Measurements from ENCODE around the gene SLC13A1. TPM values are rescaled to one million over a fixed set of nuclear protein-coding genes. Genes with fewer than 3 reads are reported as not detected.

The SLC13A1 gene
- total RNA-seq, 1 donor from 2014 or later = not detected

DNA sequence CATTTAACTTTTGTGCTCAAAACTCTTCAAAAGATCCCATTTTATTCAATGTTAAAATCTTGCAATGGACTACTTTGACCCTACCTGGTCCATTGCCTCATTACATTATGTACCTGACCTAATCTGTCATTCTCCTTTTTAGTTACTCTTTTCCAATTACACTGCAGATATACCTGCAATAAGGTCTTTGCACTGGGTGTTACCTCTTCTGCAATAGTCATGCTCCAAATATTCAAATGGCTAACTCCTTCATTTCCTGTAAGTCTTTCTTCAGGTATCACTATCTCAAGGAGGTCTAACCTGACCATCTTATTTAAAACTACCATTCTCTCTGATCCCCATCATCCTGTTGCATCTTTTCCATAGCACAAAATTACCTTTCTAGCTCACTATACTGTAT is 22.3 kb downstream of the SLC13A1 start:
- Histone ChIP-seq H3K27ac (no peak overlapping the region), H3K9me3 (no peaks in the 10 kb centered on the region), H3K36me3 (no peaks in the 10 kb centered on the region), H3K27me3 (no peaks in the 10 kb centered on the region), H3K4me3 (no peak overlapping the region), H3K4me1 (no peaks in the 10 kb centered on the region)
- no peak for DNase-seq (ENCODE audit: low spot score in 2 of 2)
- intact Hi-C loops (cut with DNase I) = no loop called here
- TF ChIP-seq, protein P1, sequence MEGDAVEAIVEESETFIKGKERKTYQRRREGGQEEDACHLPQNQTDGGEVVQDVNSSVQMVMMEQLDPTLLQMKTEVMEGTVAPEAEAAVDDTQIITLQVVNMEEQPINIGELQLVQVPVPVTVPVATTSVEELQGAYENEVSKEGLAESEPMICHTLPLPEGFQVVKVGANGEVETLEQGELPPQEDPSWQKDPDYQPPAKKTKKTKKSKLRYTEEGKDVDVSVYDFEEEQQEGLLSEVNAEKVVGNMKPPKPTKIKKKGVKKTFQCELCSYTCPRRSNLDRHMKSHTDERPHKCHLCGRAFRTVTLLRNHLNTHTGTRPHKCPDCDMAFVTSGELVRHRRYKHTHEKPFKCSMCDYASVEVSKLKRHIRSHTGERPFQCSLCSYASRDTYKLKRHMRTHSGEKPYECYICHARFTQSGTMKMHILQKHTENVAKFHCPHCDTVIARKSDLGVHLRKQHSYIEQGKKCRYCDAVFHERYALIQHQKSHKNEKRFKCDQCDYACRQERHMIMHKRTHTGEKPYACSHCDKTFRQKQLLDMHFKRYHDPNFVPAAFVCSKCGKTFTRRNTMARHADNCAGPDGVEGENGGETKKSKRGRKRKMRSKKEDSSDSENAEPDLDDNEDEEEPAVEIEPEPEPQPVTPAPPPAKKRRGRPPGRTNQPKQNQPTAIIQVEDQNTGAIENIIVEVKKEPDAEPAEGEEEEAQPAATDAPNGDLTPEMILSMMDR (IDR thresholded peaks at IDR 0.05) = no peak

DNA sequence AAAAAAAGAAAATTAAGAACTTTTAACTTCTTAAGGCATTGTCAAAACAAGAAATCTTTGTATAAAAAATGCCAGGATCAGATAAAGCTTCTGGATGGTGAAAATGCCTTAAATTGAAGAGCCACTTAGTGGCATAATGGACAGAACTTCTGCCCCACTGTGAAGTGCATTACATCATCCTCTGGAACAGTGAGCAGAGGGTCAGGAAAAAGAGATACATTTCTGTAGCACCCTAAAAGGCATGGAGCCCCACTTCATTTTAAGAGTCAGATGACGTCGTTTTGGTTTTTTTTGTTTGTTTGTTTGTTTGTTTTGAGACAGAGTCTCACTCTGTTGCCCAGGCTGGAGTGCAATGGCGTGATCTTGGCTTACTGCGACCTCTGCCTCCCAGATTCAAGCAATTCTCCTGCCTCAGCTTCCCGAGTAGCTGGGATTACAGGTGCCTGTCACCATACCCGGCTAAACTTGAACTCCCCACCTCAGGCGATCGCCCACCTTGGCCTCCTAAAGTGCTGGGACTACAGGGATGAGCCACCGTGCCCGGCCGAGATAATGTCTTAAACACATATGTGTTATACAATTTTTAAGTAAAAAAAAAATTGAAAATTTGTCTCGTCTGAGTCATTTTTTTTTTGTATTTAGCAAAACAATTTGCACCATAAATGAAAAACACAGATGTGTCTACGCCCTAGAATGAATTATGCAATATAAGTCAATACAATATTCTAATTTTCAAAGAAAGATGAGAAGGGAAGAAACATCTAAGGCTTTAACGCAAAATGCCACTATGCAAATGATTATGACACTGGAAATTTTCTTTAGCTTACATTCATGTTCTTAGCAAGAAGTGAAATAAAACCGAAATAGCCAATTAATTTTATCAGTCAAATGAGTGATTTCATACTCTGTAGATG is 29.2 kb downstream of the SLC13A1 start:
- Histone ChIP-seq H3K9me3 (no peaks in the 10 kb centered on the region), H3K27ac (no peak overlapping the region), H3K4me1 (no peaks in the 10 kb centered on the region), H3K27me3 (no peaks in the 10 kb centered on the region), H3K4me3 (no peak overlapping the region), H3K36me3 (no peaks in the 10 kb centered on the region)
- TF ChIP-seq, protein P1 (IDR thresholded peaks at IDR 0.05) = no peak
- intact Hi-C loops (cut with DNase I) = no loop called here
- DNase-seq (ENCODE audit: low spot score in 2 of 2) = no peak

DNA sequence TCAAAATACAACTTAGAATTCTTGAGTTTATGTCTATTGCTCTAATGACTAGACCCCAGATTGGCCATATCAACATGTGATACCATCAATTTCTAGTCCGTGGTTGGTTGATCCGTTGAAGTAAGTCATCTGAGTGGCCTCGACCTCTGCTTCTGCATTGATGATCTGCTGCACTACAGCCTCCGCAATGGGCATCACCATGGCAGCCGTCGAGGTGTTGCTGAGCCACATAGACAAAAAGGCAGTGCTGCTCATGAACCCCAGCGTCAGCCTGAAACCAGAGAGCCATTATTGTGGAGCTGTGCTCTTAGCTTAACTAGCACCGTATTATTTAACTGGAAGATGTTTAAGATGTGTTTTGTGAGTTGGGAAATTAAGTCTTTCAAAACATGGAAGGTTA is 30.7 kb downstream of the SLC13A1 start:
- intact Hi-C loops (cut with DNase I) = no loop called here
- TF ChIP-seq, protein P1 (IDR thresholded peaks at IDR 0.05) = no peak
- Histone ChIP-seq H3K36me3 (no peaks in the 10 kb centered on the region), H3K27me3 (no peaks in the 10 kb centered on the region), H3K9me3 (no peaks in the 10 kb centered on the region), H3K4me1 (no peaks in the 10 kb centered on the region), H3K4me3 (no peak overlapping the region), H3K27ac (no peak overlapping the region)
- no peak for DNase-seq (ENCODE audit: low spot score in 2 of 2)

DNA sequence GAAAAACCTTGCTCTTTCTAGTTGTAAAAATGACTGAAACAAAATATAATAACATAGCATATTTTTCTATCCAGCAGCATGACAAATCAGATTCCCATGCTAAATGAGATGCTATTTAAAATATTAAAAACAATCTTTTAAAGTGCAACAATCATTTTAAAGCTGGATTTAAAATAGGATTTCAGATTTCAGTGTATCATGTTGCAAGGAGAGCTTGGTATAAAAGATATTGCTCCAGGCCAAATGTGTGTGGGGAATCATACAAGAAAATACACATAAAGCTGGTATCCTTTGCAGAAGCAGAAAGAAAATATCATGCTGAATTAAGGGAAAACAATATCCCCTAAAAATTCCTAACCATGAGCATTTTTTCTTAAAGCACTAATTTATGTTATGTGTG is 42.2 kb downstream of the SLC13A1 start:
- DNase-seq (ENCODE audit: low spot score in 2 of 2) = no peak
- H3K27ac ChIP-seq = no peak overlapping the region
- intact Hi-C loops (cut with DNase I) = loop anchor here (10.0 kb wide), 1 partner anchor 353 kb away; no protein-coding TSS in a partner anchor
- TF ChIP-seq, protein P1 (IDR thresholded peaks at IDR 0.05) = no peak
- no peaks in the 10 kb centered on the region for H3K9me3 ChIP-seq
- H3K36me3 ChIP-seq = no peaks in the 10 kb centered on the region
- H3K4me3 ChIP-seq = no peak overlapping the region
- H3K4me1 ChIP-seq = no peaks in the 10 kb centered on the region
- H3K27me3 ChIP-seq = no peaks in the 10 kb centered on the region

DNA sequence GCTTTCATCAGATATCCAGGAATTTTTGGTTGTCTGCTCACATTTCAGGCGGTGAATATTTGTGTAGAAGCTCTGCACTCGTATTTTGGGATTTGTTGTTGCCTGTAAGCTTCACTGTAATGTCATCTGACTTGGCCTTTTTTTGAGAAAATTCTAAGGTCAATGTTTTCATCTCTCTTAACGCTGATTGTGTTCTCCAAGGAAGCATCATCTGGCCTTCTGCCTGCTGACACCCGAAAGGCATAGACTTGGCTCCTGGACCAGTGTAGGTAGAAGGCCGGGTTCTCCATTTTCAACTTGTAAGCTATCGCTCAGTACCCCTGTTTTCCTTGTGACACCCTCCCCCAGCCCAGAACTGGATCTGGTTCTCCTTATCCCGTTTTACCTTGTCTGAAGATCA is 44.2 kb downstream of the SLC13A1 start:
- TF ChIP-seq, protein P1 (IDR thresholded peaks at IDR 0.05) = no peak
- H3K27ac ChIP-seq = no peak overlapping the region
- H3K4me3 ChIP-seq = no peak overlapping the region
- no peaks in the 10 kb centered on the region for H3K27me3 ChIP-seq
- no peaks in the 10 kb centered on the region for H3K36me3 ChIP-seq
- DNase-seq (ENCODE audit: low spot score in 2 of 2) = no peak
- no peaks in the 10 kb centered on the region for H3K4me1 ChIP-seq
- intact Hi-C loops (cut with DNase I) = loop anchor here (2.0 to 10.0 kb wide), 2 partner anchors 351 to 937 kb away; no protein-coding TSS in a partner anchor
- no peaks in the 10 kb centered on the region for H3K9me3 ChIP-seq
